Measurements from ENCODE around the gene PCGF3.

The PCGF3 gene

GRCh38 chr4:673349-674091, 32.1 kb upstream of the PCGF3 start:
- H3K27ac ChIP-seq: peak overlapping the region; percentile 96 to 97
- H3K9me3 ChIP-seq: no peaks in the 10 kb centered on the region
- intact Hi-C loops (cut with DNase I; ENCODE audit: low total_unique reads): loop anchor here (1.0 to 10.0 kb wide), 4 partner anchors 32 to 339 kb away; partner anchors contain the start of genes PCGF3 and ZNF141
- no peak for DNase-seq
- peaks cover 22 to 28% (median 24%) of the 10 kb centered on the region in 3 donors for H3K36me3 ChIP-seq
- no peak for TF ChIP-seq CTCF (IDR thresholded peaks at IDR 0.05)
- peaks cover 0 to 34% (median 17%) of the 10 kb centered on the region in 4 donors for H3K4me1 ChIP-seq
- peaks cover 0 to 24% of the 10 kb centered on the region in 2 donors for H3K27me3 ChIP-seq
- H3K4me3 ChIP-seq: peak overlapping the region; percentile 94 to 97

GRCh38 chr4:674172-675035, 31.2 kb upstream of the PCGF3 start, which contains the start of the genes ATP5ME and MYL5:
ATP5ME (minus strand) TSS chr4:674276; CDS start chr4:674247, 29 bp downstream.
MYL5 (plus strand) TSS chr4:674542; CDS start chr4:678027, 3,485 bp downstream.
- peak; percentile 95 to 98 for DNase-seq
- peak within 1 kb of the TSS; percentile 94 to 97 for H3K4me3 ChIP-seq

GRCh38 chr4:675036-675882, 30.4 kb upstream of the PCGF3 start:
- Histone ChIP-seq H3K36me3 (peaks cover 22 to 28% (median 24%) of the 10 kb centered on the region in 3 donors), H3K27me3 (peaks cover 0 to 41% of the 10 kb centered on the region in 2 donors), H3K4me1 (peaks cover 0 to 36% (median 17%) of the 10 kb centered on the region in 4 donors), H3K27ac (peak overlapping the region; percentile 96 to 97), H3K9me3 (no peaks in the 10 kb centered on the region), H3K4me3 (peak overlapping the region; percentile 94 to 97)
- intact Hi-C loops (cut with DNase I; ENCODE audit: low total_unique reads): loop anchor here (10.0 kb wide), 3 partner anchors 110 to 340 kb away; partner anchors contain the start of gene ZNF141
- no peak for TF ChIP-seq CTCF (IDR thresholded peaks at IDR 0.05)
- no peak for DNase-seq

More at GRCh38 chr4:674172-675035, 31.2 kb upstream of the PCGF3 start, which contains the start of the genes ATP5ME and MYL5:
- Histone ChIP-seq H3K9me3 (no peaks in the 10 kb centered on the region), H3K27me3 (peaks cover 0 to 33% of the 10 kb centered on the region in 2 donors), H3K27ac (peak within 1 kb of the TSS; percentile 96 to 97), H3K36me3 (peaks cover 22 to 28% (median 24%) of the 10 kb centered on the region in 3 donors), H3K4me1 (peaks cover 0 to 34% (median 17%) of the 10 kb centered on the region in 4 donors)
- peak; percentile 87 to 89 for TF ChIP-seq CTCF (IDR thresholded peaks at IDR 0.05)
- intact Hi-C loops (cut with DNase I; ENCODE audit: low total_unique reads): loop anchor here (1.0 to 10.0 kb wide), 4 partner anchors 31 to 340 kb away; partner anchors contain the start of genes PCGF3 and ZNF141

GRCh38 chr4:675980-676870, 29.4 kb upstream of the PCGF3 start:
- Histone ChIP-seq H3K36me3 (peaks cover 15 to 18% (median 18%) of the 10 kb centered on the region in 3 donors), H3K4me3 (no peak overlapping the region), H3K27ac (no peak overlapping the region), H3K27me3 (peaks cover 0 to 51% of the 10 kb centered on the region in 2 donors), H3K4me1 (peaks cover 0 to 45% (median 27%) of the 10 kb centered on the region in 4 donors), H3K9me3 (no peaks in the 10 kb centered on the region)
- no peak for TF ChIP-seq CTCF (IDR thresholded peaks at IDR 0.05)
- intact Hi-C loops (cut with DNase I; ENCODE audit: low total_unique reads): loop anchor here (10.0 kb wide), 3 partner anchors 109 to 341 kb away; partner anchors contain the start of gene ZNF141
- no peak for DNase-seq
